Activated naive CD4-positive, alpha-beta T cell treated with anti-CD3 and anti-CD28 coated beads, Interleukin-2, amount 10 ng/mL, durations not matched to agents 7 days and 5 days (primary cell): ENCODE data around the gene STK16.

Experiments used
- CTCF ChIA-PET: fragments of 350-600 bp; sonication (Branson Sonifier 250); formaldehyde crosslinking; loops from one replicate; lab custom pipeline; 2021; ENCODE audit warnings: antibody characterized with exemption; lab: Charles Lee
- DNase-seq: peaks from one replicate; pipeline ENCODE4 v3.0.0-alpha.2; 2020
- H3K27ac Mint-ChIP-seq: one replicate; pipeline ENCODE4 v1.8.0; 2021; ENCODE audit warnings: mild to moderate bottlenecking, moderate library complexity, mixed read lengths
- H3K27me3 Mint-ChIP-seq: one replicate; pipeline ENCODE4 v1.8.0; 2021; ENCODE audit warnings: mild to moderate bottlenecking, mixed read lengths
- H3K36me3 Mint-ChIP-seq: one replicate; pipeline ENCODE4 v1.8.0; 2021; ENCODE audit warnings: mixed read lengths
- H3K4me1 Mint-ChIP-seq: one replicate; pipeline ENCODE4 v1.8.0; 2021; ENCODE audit warnings: mixed read lengths
- H3K4me3 Mint-ChIP-seq: one replicate; pipeline ENCODE4 v1.8.0; 2021; ENCODE audit warnings: mild to moderate bottlenecking, moderate library complexity, mixed read lengths
- H3K9me3 Mint-ChIP-seq: one replicate; pipeline ENCODE4 v1.8.0; 2021; ENCODE audit warnings: mixed read lengths

Gene STK16

GRCh38 chr2:219294356-219295351, 49.4 kb downstream of the STK16 start:
- H3K36me3 Mint-ChIP-seq, result no peaks in the 10 kb centered on the region
- CTCF ChIA-PET, result interaction anchor here (0.6 to 14.6 kb wide), 48 partner anchors 8 to 275 kb away, joined by 3 to 267 read pairs (median 4); partner anchors contain the start of genes ANKZF1, ATG9A, CNPPD1 and DNAJB2
- DNase-seq, result peak; percentile 90
- peaks cover 36% of the 10 kb centered on the region for H3K4me1 Mint-ChIP-seq
- no peak overlapping the region for H3K27ac Mint-ChIP-seq
- peaks cover 81% of the 10 kb centered on the region for H3K27me3 Mint-ChIP-seq
- no peaks in the 10 kb centered on the region for H3K9me3 Mint-ChIP-seq
- peak overlapping the region; percentile 47 for H3K4me3 Mint-ChIP-seq

GRCh38 chr2:219296142-219296541, 50.9 kb downstream of the STK16 start:
- Mint-ChIP-seq H3K27ac (no peak overlapping the region), H3K27me3 (peaks cover 84% of the 10 kb centered on the region), H3K4me1 (peaks cover 36% of the 10 kb centered on the region), H3K36me3 (no peaks in the 10 kb centered on the region), H3K9me3 (no peaks in the 10 kb centered on the region), H3K4me3 (no peak overlapping the region)
- DNase-seq, result no peak
- CTCF ChIA-PET, result interaction anchor here (1.1 to 14.6 kb wide), 17 partner anchors 16 to 237 kb away, joined by 3 to 267 read pairs (median 12); partner anchors contain the start of genes ANKZF1, ATG9A, DNAJB2 and GLB1L

- no peak overlapping the region for H3K27ac Mint-ChIP-seq
- no peak overlapping the region for H3K4me3 Mint-ChIP-seq
- DNase-seq, result peak; percentile 38
- peaks cover 36% of the 10 kb centered on the region for H3K4me1 Mint-ChIP-seq
- CTCF ChIA-PET, result interaction anchor here (1.1 to 14.6 kb wide), 10 partner anchors 16 to 238 kb away, joined by 3 to 267 read pairs (median 17); partner anchors contain the start of genes CNPPD1, DNAJB2, GLB1L and NHEJ1
- no peaks in the 10 kb centered on the region for H3K9me3 Mint-ChIP-seq
- H3K36me3 Mint-ChIP-seq, result no peaks in the 10 kb centered on the region
- peaks cover 86% of the 10 kb centered on the region for H3K27me3 Mint-ChIP-seq
These were observed 51.5 kb downstream of the STK16 start for GRCh38 chr2:219296631-219297391.

GRCh38 chr2:219297766-219298456, 52.6 kb downstream of the STK16 start:
- H3K27ac Mint-ChIP-seq, result no peak overlapping the region
- H3K4me1 Mint-ChIP-seq, result peaks cover 36% of the 10 kb centered on the region
- CTCF ChIA-PET, result interaction anchor here (0.8 to 14.6 kb wide), 11 partner anchors 9 to 240 kb away, joined by 3 to 267 read pairs (median 4); partner anchors contain the start of genes CNPPD1, DNAJB2 and NHEJ1
- DNase-seq, result no peak
- H3K9me3 Mint-ChIP-seq, result no peaks in the 10 kb centered on the region
- no peak overlapping the region for H3K4me3 Mint-ChIP-seq
- H3K27me3 Mint-ChIP-seq, result peaks cover 86% of the 10 kb centered on the region
- no peaks in the 10 kb centered on the region for H3K36me3 Mint-ChIP-seq

GRCh38 chr2:219298759-219299371, 53.6 kb downstream of the STK16 start:
- H3K4me3 Mint-ChIP-seq, result no peak overlapping the region
- no peak overlapping the region for H3K27ac Mint-ChIP-seq
- DNase-seq, result peak; percentile 93
- H3K4me1 Mint-ChIP-seq, result peaks cover 36% of the 10 kb centered on the region
- no peaks in the 10 kb centered on the region for H3K36me3 Mint-ChIP-seq
- CTCF ChIA-PET, result interaction anchor here (0.8 to 14.6 kb wide), 15 partner anchors 13 to 269 kb away, joined by 3 to 267 read pairs (median 4); partner anchors contain the start of genes ANKZF1, ATG9A, CNPPD1 and DNAJB2
- no peaks in the 10 kb centered on the region for H3K9me3 Mint-ChIP-seq
- peaks cover 89% of the 10 kb centered on the region for H3K27me3 Mint-ChIP-seq

- no peak for DNase-seq
- H3K27ac Mint-ChIP-seq, result no peak overlapping the region
- peaks cover 31% of the 10 kb centered on the region for H3K4me1 Mint-ChIP-seq
- CTCF ChIA-PET, result interaction anchor here (1.0 to 14.6 kb wide), 15 partner anchors 13 to 270 kb away, joined by 3 to 267 read pairs (median 4); partner anchors contain the start of genes ANKZF1, ATG9A, CNPPD1 and DNAJB2
- no peaks in the 10 kb centered on the region for H3K9me3 Mint-ChIP-seq
- peaks cover 84% of the 10 kb centered on the region for H3K27me3 Mint-ChIP-seq
- no peaks in the 10 kb centered on the region for H3K36me3 Mint-ChIP-seq
- H3K4me3 Mint-ChIP-seq, result no peak overlapping the region
These were observed 54.1 kb downstream of the STK16 start for GRCh38 chr2:219299372-219299760.
